H1 (cell line): Measurements from ENCODE around the gene ADCY5. TPM values are rescaled to one million over a fixed set of nuclear protein-coding genes. Genes with fewer than 3 reads are reported as not detected.
A peak's percentile ranks its signal among the peaks of the same experiment; 100 is the strongest.

ENCODE experiments used
- CTCF ChIA-PET: fragments of 300-600 bp; sonication (Branson Sonifier 250); formaldehyde crosslinking; loops from one replicate; lab custom pipeline; 2021; ENCODE audit not compliant: partially characterized antibody; lab: Charles Lee
- POLR2A ChIA-PET: fragments of 300-600 bp; sonication (Branson Sonifier 250); formaldehyde crosslinking; loops from one replicate; lab custom pipeline; 2021; ENCODE audit warnings: inconsistent platforms; ENCODE audit not compliant: partially characterized antibody; lab: Charles Lee
- DNase-seq, 2 experiments: peaks; one replicate each; pipeline versions ENCODE4 v3.0.0 to v3.0.0-alpha.2; 2010 to 2022; ENCODE audit warnings: low spot score in 2 of 2, low read depth in 1 of 2, mixed read lengths in 1 of 2
- FAIRE-seq: peaks from 2 replicates; lab custom pipeline; 2011; peaks lifted over from hg19 to GRCh38; lab: Jason Lieb, UNC
- H2AFZ ChIP-seq: 2 replicates; pipeline ENCODE4 v1.8.1; 2012; ENCODE audit warnings: low read length, inconsistent platforms
- H2AK5ac ChIP-seq: 2 replicates; pipeline ENCODE4 v1.6.1; 2013; ENCODE audit warnings: low read depth, low read length
- H2BK120ac ChIP-seq: replicated peaks from 2 replicates; pipeline ENCODE3; 2013; ENCODE audit warnings: low read depth, low read length, inconsistent platforms
- H2BK12ac ChIP-seq: 2 replicates; pipeline ENCODE4 v1.6.1; 2013; ENCODE audit warnings: low read depth, low read length
- H2BK15ac ChIP-seq: 2 replicates; pipeline ENCODE4 v1.6.1; 2013; ENCODE audit warnings: low read length
- H2BK20ac ChIP-seq: 2 replicates; pipeline ENCODE4 v1.6.1; 2013; ENCODE audit warnings: low read length
- H2BK5ac ChIP-seq: 2 replicates; pipeline ENCODE4 v1.6.1; 2013; ENCODE audit warnings: low read depth, low read length
- H3K14ac ChIP-seq: 2 replicates; pipeline ENCODE4 v1.6.1; 2013; ENCODE audit warnings: inconsistent platforms; ENCODE audit not compliant: insufficient read length
- H3K18ac ChIP-seq: 2 replicates; pipeline ENCODE4 v1.6.1; 2013; ENCODE audit warnings: low read length; ENCODE audit errors: extremely low read depth
- H3K23ac ChIP-seq: 2 replicates; pipeline ENCODE4 v1.6.1; 2013; ENCODE audit warnings: inconsistent platforms; ENCODE audit not compliant: insufficient read length
- H3K23me2 ChIP-seq: 2 replicates; pipeline ENCODE4 v1.6.1; 2013; ENCODE audit warnings: low read depth, low read length
- H3K27ac ChIP-seq: 2 replicates; pipeline ENCODE4 v1.6.1; 2011; ENCODE audit warnings: low read depth, low read length, inconsistent platforms
- H3K27me3 ChIP-seq, 4 experiments: replicated peaks in 1 of 4; 1 replicate in 1 of 4; 2 replicates in 3 of 4; pipeline versions ENCODE4 v1.6.1 to v1.8.1; 2011 to 2013; ENCODE audit warnings: low read length in 3 of 4, mild to moderate bottlenecking in 3 of 4, inconsistent platforms in 2 of 4, mixed read lengths in 2 of 4, moderate library complexity in 1 of 4; ENCODE audit not compliant: control insufficient read depth in 3 of 4, insufficient read depth in 3 of 4; ENCODE audit errors: extremely low read depth in 1 of 4
- H3K36me3 ChIP-seq, 4 experiments: 2 replicates each; pipeline versions ENCODE4 v1.6.1 to v1.8.1; 2011 to 2013; ENCODE audit warnings: mild to moderate bottlenecking in 4 of 4, low read length in 3 of 4, moderate library complexity in 2 of 4, control low read depth in 1 of 4, inconsistent platforms in 1 of 4; ENCODE audit not compliant: insufficient read depth in 4 of 4, control insufficient read depth in 2 of 4
- H3K4ac ChIP-seq: replicated peaks from 2 replicates; pipeline ENCODE3; 2013; ENCODE audit warnings: low read length, low read depth, mixed read lengths, inconsistent platforms; ENCODE audit not compliant: insufficient read length
- H3K4me1 ChIP-seq, 4 experiments: replicated peaks in 1 of 4; 1 replicate in 1 of 4; 2 replicates in 3 of 4; pipeline versions ENCODE4 v1.6.1 to v1.8.1; 2011 to 2013; ENCODE audit warnings: low read length in 3 of 4, inconsistent platforms in 2 of 4, mixed read lengths in 1 of 4; ENCODE audit not compliant: insufficient read depth in 4 of 4, control insufficient read depth in 3 of 4
- H3K4me2 ChIP-seq, 2 experiments: 2 replicates each; pipeline versions ENCODE4 v1.6.1 to v1.8.1; 2011 to 2013; ENCODE audit warnings: low read depth in 2 of 2, low read length in 2 of 2, control low read depth in 1 of 2, inconsistent platforms in 1 of 2, mild to moderate bottlenecking in 1 of 2; ENCODE audit not compliant: insufficient read depth in 1 of 2
- H3K4me3 ChIP-seq, 4 experiments: fragments of 200-600, 300-600 bp in 1 of 4; sonication (generic), shearing (Covaris generic), sonication (Bioruptor Twin) in 1 of 4; 2 replicates each; pipeline versions ENCODE4 v1.5.1 to v1.8.1; 2011 to 2016; ENCODE audit warnings: low read length in 4 of 4, low read depth in 3 of 4, control low read depth in 2 of 4, inconsistent platforms in 2 of 4, mild to moderate bottlenecking in 2 of 4, mixed read lengths in 1 of 4, moderate library complexity in 1 of 4; ENCODE audit not compliant: insufficient read depth in 2 of 4; ENCODE audit errors: extremely low read depth in 1 of 4
- H3K56ac ChIP-seq: replicated peaks from 2 replicates; pipeline ENCODE3; 2013; ENCODE audit warnings: low read depth, mild to moderate bottlenecking, mixed read lengths, low read length, inconsistent platforms; ENCODE audit not compliant: insufficient read length
- H3K79me1 ChIP-seq: 2 replicates; pipeline ENCODE4 v1.6.1; 2013; ENCODE audit warnings: low read depth, low read length, control low read depth
- H3K79me2 ChIP-seq, 2 experiments: 2 replicates each; pipeline versions ENCODE4 v1.6.1 to v1.8.1; 2012 to 2013; ENCODE audit warnings: low read length in 2 of 2, mild to moderate bottlenecking in 2 of 2, inconsistent platforms in 1 of 2; ENCODE audit not compliant: insufficient read depth in 2 of 2, control insufficient read depth in 1 of 2
- H3K9ac ChIP-seq, 4 experiments: replicated peaks in 1 of 4; 1 replicate in 1 of 4; 2 replicates in 3 of 4; pipeline versions ENCODE4 v1.6.1 to v1.8.1; 2011 to 2013; ENCODE audit warnings: low read depth in 3 of 4, low read length in 3 of 4, control low read depth in 2 of 4, mild to moderate bottlenecking in 2 of 4, moderate library complexity in 2 of 4, inconsistent platforms in 1 of 4; ENCODE audit errors: extremely low read depth in 1 of 4
- H3K9me3 ChIP-seq, 2 experiments: 2 replicates each; pipeline versions ENCODE4 v1.6.1 to v1.8.1; 2012 to 2013; ENCODE audit warnings: mild to moderate bottlenecking in 2 of 2, moderate library complexity in 2 of 2, control low read depth in 1 of 2, inconsistent platforms in 1 of 2, low read depth in 1 of 2, low read length in 1 of 2, mixed read lengths in 1 of 2; ENCODE audit not compliant: insufficient read depth in 2 of 2
- H4K20me1 ChIP-seq, 2 experiments: replicated peaks in 1 of 2; 2 replicates each; pipeline versions ENCODE3 to v1.8.1; 2011 to 2013; ENCODE audit warnings: inconsistent platforms in 2 of 2, low read length in 2 of 2, mild to moderate bottlenecking in 1 of 2; ENCODE audit not compliant: insufficient read depth in 2 of 2, control insufficient read depth in 1 of 2
- H4K5ac ChIP-seq: 2 replicates; pipeline ENCODE4 v1.6.1; 2013; ENCODE audit warnings: low read length, low read depth, mixed read lengths, inconsistent platforms; ENCODE audit not compliant: insufficient read length
- H4K8ac ChIP-seq: 2 replicates; pipeline ENCODE4 v1.8.0; 2013; ENCODE audit warnings: mild to moderate bottlenecking, moderate library complexity, low read length, inconsistent platforms; ENCODE audit not compliant: insufficient read depth; ENCODE audit errors: extremely low read depth
- H4K91ac ChIP-seq: replicated peaks from 2 replicates; pipeline ENCODE3; 2013; ENCODE audit warnings: low read length, mixed read lengths, inconsistent platforms; ENCODE audit not compliant: insufficient read length
- CTBP2 ChIP-seq: IDR thresholded peaks from 2 replicates; pipeline ENCODE4 v1.7.0; 2011; ENCODE audit warnings: borderline replicate concordance, mild to moderate bottlenecking, moderate library complexity, mixed read lengths, low read length; ENCODE audit not compliant: insufficient read depth, insufficient read length
- NRF1 ChIP-seq: IDR thresholded peaks from 2 replicates; pipeline ENCODE4 v1.6.1; 2011; ENCODE audit warnings: mild to moderate bottlenecking, low read depth, low read length, improper control_type of control experiment
- POLR2A ChIP-seq, 2 experiments: IDR thresholded peaks; 1 replicate in 1 of 2; 2 replicates in 1 of 2; pipeline ENCODE4 v1.6.1; 2011; ENCODE audit warnings: low read depth in 2 of 2, low read length in 2 of 2, mild to moderate bottlenecking in 2 of 2; ENCODE audit errors: control extremely low read depth in 1 of 2
- RAD21 ChIP-seq, 2 experiments: IDR thresholded peaks in 1 of 2; conservative IDR thresholded peaks in 1 of 2; 2 replicates each; pipeline ENCODE4 v1.6.1; 2011; ENCODE audit warnings: low read depth in 2 of 2, low read length in 2 of 2, improper control_type of control experiment in 1 of 2, inconsistent platforms in 1 of 2, mild to moderate bottlenecking in 1 of 2, moderate library complexity in 1 of 2
- SUZ12 ChIP-seq: fragments of 200-600 bp; sonication (generic); IDR thresholded peaks from 2 replicates; pipeline ENCODE4 v1.6.1; 2012; ENCODE audit warnings: mild to moderate bottlenecking, inconsistent platforms, low read length, moderate library complexity, mixed read lengths
- WGBS, 2 experiments: shearing (Covaris generic) in 1 of 2; methylation state at CpG; one replicate each; pipeline versions ENCODE4 v1.1.6 to v1.1.7; 2013 to 2015; ENCODE audit warnings: low lambda C conversion rate in 2 of 2, mixed read lengths in 2 of 2, inconsistent platforms in 1 of 2, low coverage in 1 of 2, missing lambda C conversion rate in 1 of 2; ENCODE audit not compliant: insufficient replicate concordance in 2 of 2, insufficient coverage in 1 of 2, insufficient read length in 1 of 2; ENCODE audit errors: extremely low coverage in 1 of 2, missing lambda C conversion rate in 1 of 2; 5-methylcytosine and 5-hydroxymethylcytosine counted together
- polyA plus RNA-seq, 7 experiments: library from polyadenylated mRNA; depleted of rRNA in 3 of 7; stranded (reverse) in 5 of 7; unstranded in 2 of 7; fragments of >200 nt in 5 of 7; fragments of 200-250 nt in 2 of 7; gene quantifications; 1 replicate in 5 of 7; 2 replicates in 1 of 7; 4 replicates in 1 of 7; pipeline versions ENCODE4 v1.2.1 to v1.2.3, GENCODE V29; 2011 to 2013; ENCODE audit warnings: missing spikeins in 2 of 7, mixed read lengths in 2 of 7
- total RNA-seq: library from RNA; stranded (reverse); fragmentation: NEBNext Ultra II Directional; extraction: Animal tissue kit (Norgen Biotek cat#: 25700); gene quantifications from 2 replicates; pipeline ENCODE4 v1.2.1, GENCODE V29; 2021

ADCY5 gene
- total and polyA plus RNA-seq, 2 of the 8 experiments (the other 6 are each of a cell fraction or from before 2014, with no cell fraction given) = 18.9 to 40.8 TPM

- CTCF ChIA-PET = interaction anchor here (0.9 to 22.2 kb wide), 6 partner anchors 11 to 129 kb away, joined by 3 to 245 read pairs (median 5); no protein-coding TSS in a partner anchor
- Histone ChIP-seq H3K4me3 (no peak overlapping the region), H3K14ac (no peak overlapping the region), H2BK12ac (peak overlapping the region; percentile 84; the same call in 1 of the 2 replicates), H3K18ac (peak overlapping the region; percentile 53; the same call in 1 of the 2 replicates), H3K27ac (no peak overlapping the region), H2BK5ac (peak overlapping the region; percentile 47; the same call in 1 of the 2 replicates), H4K91ac (peak overlapping the region; percentile 63), H3K79me2 (no peaks in the 10 kb centered on the region), H3K23me2 (peaks cover 10% of the 10 kb centered on the region; the same call in 1 of the 2 replicates), H3K36me3 (no peaks in the 10 kb centered on the region), H2BK120ac (no peak overlapping the region), H2BK15ac (peak overlapping the region; percentile 20; the same call in 1 of the 2 replicates), H3K9ac (no peak overlapping the region), H4K20me1 (no peaks in the 10 kb centered on the region), H2AFZ (no peak overlapping the region), H3K23ac (no peak overlapping the region), H3K27me3 (no peaks in the 10 kb centered on the region; a peak in 1 of 7 replicates), H3K4me1 (peaks cover 19 to 39% (median 28%) of the 10 kb centered on the region in 4 experiments), H3K4ac (peak overlapping the region; percentile 49), H2BK20ac (peak overlapping the region; percentile 91; the same call in 1 of the 2 replicates), H3K79me1 (no peaks in the 10 kb centered on the region), H4K8ac (no peak overlapping the region), H2AK5ac (peak overlapping the region; percentile 85; the same call in 1 of the 2 replicates), H3K56ac (no peak overlapping the region), H4K5ac (no peak overlapping the region), H3K4me2 (no peak overlapping the region), H3K9me3 (no peaks in the 10 kb centered on the region)
- 86% methylated on average over 3 of the region's 3 CpGs; no CpG with 5 or more reads in 1 of the 2 experiments for WGBS, 2 experiments
- FAIRE-seq = no peak
- no peak for DNase-seq
- POLR2A ChIA-PET = interaction anchor here (0.6 to 0.7 kb wide), 2 partner anchors 22 to 97 kb away, joined by 3 to 5 read pairs; no protein-coding TSS in a partner anchor
- no peak for TF ChIP-seq RAD21 (IDR thresholded peaks at IDR 0.05 in 1 of 2, conservative IDR thresholded peaks at IDR 0.05 in 1 of 2; ENCODE audit: low read depth in 2 of 2, low read length in 2 of 2)
- no peak for TF ChIP-seq POLR2A (IDR thresholded peaks at IDR 0.05; ENCODE audit: control extremely low read depth in 1 of 2, low read depth in 2 of 2, low read length in 2 of 2)
- TF ChIP-seq NRF1 = no peak
- TF ChIP-seq SUZ12 = no peak
- no peak for TF ChIP-seq CTBP2
These were observed 130.5 kb downstream of the ADCY5 start for GRCh38 chr3:123318374-123318773.
